ENCODE data around the gene MAP2K4.

Gene MAP2K4

DNA sequence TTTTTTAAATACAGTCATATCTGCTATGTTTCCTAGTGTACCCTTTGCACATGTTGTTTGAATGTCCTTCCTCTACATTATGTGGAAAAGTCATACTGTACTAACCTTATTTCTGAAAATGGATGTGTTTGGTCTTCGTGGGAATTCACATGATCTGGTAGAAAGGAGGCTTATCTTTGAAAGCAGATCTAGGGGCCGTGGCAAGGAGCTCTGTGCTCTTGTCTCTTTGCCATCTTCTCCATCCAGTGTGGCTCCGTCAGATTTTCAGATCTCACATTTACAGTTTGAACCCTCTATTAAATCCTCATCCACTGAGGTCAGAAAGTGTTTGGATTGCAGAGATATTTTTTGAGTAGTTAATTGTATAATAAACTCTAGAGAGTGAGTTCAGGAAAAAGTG, 32.9 kb downstream of the MAP2K4 start:
- no peak overlapping the region for H3K27ac ChIP-seq (ENCODE audit: low read depth, low read length)
- H3K9ac ChIP-seq (ENCODE audit: low read length in 5 of 5): no peak overlapping the region
- no peaks in the 10 kb centered on the region for H3K9me3 ChIP-seq (ENCODE audit: control insufficient read depth in 5 of 5, low read length in 5 of 5)
- no peak overlapping the region for H3K4me3 ChIP-seq (ENCODE audit: low read depth in 1 of 5, low read length in 5 of 5)
- H3K36me3 ChIP-seq (ENCODE audit: control insufficient read depth in 5 of 5, insufficient read depth in 5 of 5, low read length in 5 of 5): peaks cover 0 to 6% (median 0%) of the 10 kb centered on the region in 5 donors
- H3K4me1 ChIP-seq (ENCODE audit: control insufficient read depth in 5 of 5, insufficient read depth in 5 of 5, low read length in 5 of 5): peaks cover 0 to 11% (median 0%) of the 10 kb centered on the region in 5 donors
- no peaks in the 10 kb centered on the region for H3K27me3 ChIP-seq (ENCODE audit: control insufficient read depth in 5 of 5, insufficient read depth in 4 of 5, low read length in 5 of 5)

- Histone ChIP-seq H3K27me3 (ENCODE audit: control insufficient read depth in 5 of 5, insufficient read depth in 4 of 5, low read length in 5 of 5) (no peaks in the 10 kb centered on the region), H3K4me3 (ENCODE audit: low read depth in 1 of 5, low read length in 5 of 5) (no peak overlapping the region), H3K9me3 (ENCODE audit: control insufficient read depth in 5 of 5, low read length in 5 of 5) (no peaks in the 10 kb centered on the region), H3K9ac (ENCODE audit: low read length in 5 of 5) (no peak overlapping the region), H3K27ac (ENCODE audit: low read depth, low read length) (no peak overlapping the region), H3K4me1 (ENCODE audit: control insufficient read depth in 5 of 5, insufficient read depth in 5 of 5, low read length in 5 of 5) (peaks cover 0 to 9% (median 0%) of the 10 kb centered on the region in 5 donors), H3K36me3 (ENCODE audit: control insufficient read depth in 5 of 5, insufficient read depth in 5 of 5, low read length in 5 of 5) (peaks cover 0 to 6% (median 0%) of the 10 kb centered on the region in 5 donors)
Measured at GRCh38 chr17:12055889-12056288, 35.2 kb downstream of the MAP2K4 start.

GRCh38 chr17:12057520-12057919, 36.8 kb downstream of the MAP2K4 start:
- H3K36me3 ChIP-seq (ENCODE audit: control insufficient read depth in 5 of 5, insufficient read depth in 5 of 5, low read length in 5 of 5): peaks cover 0 to 6% (median 0%) of the 10 kb centered on the region in 5 donors
- no peak overlapping the region for H3K27ac ChIP-seq (ENCODE audit: low read depth, low read length)
- H3K4me1 ChIP-seq (ENCODE audit: control insufficient read depth in 5 of 5, insufficient read depth in 5 of 5, low read length in 5 of 5): peaks cover 0 to 9% (median 0%) of the 10 kb centered on the region in 5 donors
- no peak overlapping the region for H3K4me3 ChIP-seq (ENCODE audit: low read depth in 1 of 5, low read length in 5 of 5)
- H3K27me3 ChIP-seq (ENCODE audit: control insufficient read depth in 5 of 5, insufficient read depth in 4 of 5, low read length in 5 of 5): no peaks in the 10 kb centered on the region
- no peaks in the 10 kb centered on the region for H3K9me3 ChIP-seq (ENCODE audit: control insufficient read depth in 5 of 5, low read length in 5 of 5)
- H3K9ac ChIP-seq (ENCODE audit: low read length in 5 of 5): no peak overlapping the region

DNA sequence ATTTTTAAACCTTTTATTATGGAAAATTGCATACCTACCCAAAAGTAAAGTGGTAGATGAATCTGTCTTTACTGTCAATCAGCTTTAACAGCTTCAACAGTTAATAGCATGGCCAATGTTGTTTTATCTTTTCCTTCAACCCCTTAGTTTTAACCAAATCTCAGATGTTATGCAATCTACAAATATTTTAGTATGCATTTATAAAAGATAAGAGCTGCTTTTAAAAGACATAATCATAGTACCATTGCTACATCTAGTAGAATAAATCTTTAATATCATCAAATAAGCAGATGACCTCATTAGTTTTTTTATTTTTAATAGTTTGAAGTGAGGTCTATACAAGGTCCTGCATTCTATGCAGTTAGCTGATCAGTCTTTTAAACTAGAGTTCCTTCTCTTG, 37.9 kb downstream of the MAP2K4 start:
- Histone ChIP-seq H3K36me3 (ENCODE audit: control insufficient read depth in 5 of 5, insufficient read depth in 5 of 5, low read length in 5 of 5) (peaks cover 0 to 6% (median 0%) of the 10 kb centered on the region in 5 donors), H3K27me3 (ENCODE audit: control insufficient read depth in 5 of 5, insufficient read depth in 4 of 5, low read length in 5 of 5) (no peaks in the 10 kb centered on the region), H3K27ac (ENCODE audit: low read depth, low read length) (no peak overlapping the region), H3K9ac (ENCODE audit: low read length in 5 of 5) (no peak overlapping the region), H3K4me1 (ENCODE audit: control insufficient read depth in 5 of 5, insufficient read depth in 5 of 5, low read length in 5 of 5) (peaks cover 0 to 8% (median 0%) of the 10 kb centered on the region in 5 donors), H3K9me3 (ENCODE audit: control insufficient read depth in 5 of 5, low read length in 5 of 5) (no peaks in the 10 kb centered on the region), H3K4me3 (ENCODE audit: low read depth in 1 of 5, low read length in 5 of 5) (no peak overlapping the region)

- Histone ChIP-seq H3K27ac (ENCODE audit: low read depth, low read length) (no peak overlapping the region), H3K9ac (ENCODE audit: low read length in 5 of 5) (no peak overlapping the region), H3K4me1 (ENCODE audit: control insufficient read depth in 5 of 5, insufficient read depth in 5 of 5, low read length in 5 of 5) (no peaks in the 10 kb centered on the region), H3K4me3 (ENCODE audit: low read depth in 1 of 5, low read length in 5 of 5) (no peak overlapping the region), H3K27me3 (ENCODE audit: control insufficient read depth in 5 of 5, insufficient read depth in 4 of 5, low read length in 5 of 5) (no peaks in the 10 kb centered on the region), H3K9me3 (ENCODE audit: control insufficient read depth in 5 of 5, low read length in 5 of 5) (no peaks in the 10 kb centered on the region), H3K36me3 (ENCODE audit: control insufficient read depth in 5 of 5, insufficient read depth in 5 of 5, low read length in 5 of 5) (peaks cover 0 to 5% (median 2%) of the 10 kb centered on the region in 5 donors)
Measured at GRCh38 chr17:12062249-12062648, 41.6 kb downstream of the MAP2K4 start.

GRCh38 chr17:12064395-12064794, 43.7 kb downstream of the MAP2K4 start:
- Histone ChIP-seq H3K4me3 (ENCODE audit: low read depth in 1 of 5, low read length in 5 of 5) (no peak overlapping the region), H3K9me3 (ENCODE audit: control insufficient read depth in 5 of 5, low read length in 5 of 5) (no peaks in the 10 kb centered on the region), H3K4me1 (ENCODE audit: control insufficient read depth in 5 of 5, insufficient read depth in 5 of 5, low read length in 5 of 5) (no peaks in the 10 kb centered on the region), H3K9ac (ENCODE audit: low read length in 5 of 5) (no peak overlapping the region), H3K36me3 (ENCODE audit: control insufficient read depth in 5 of 5, insufficient read depth in 5 of 5, low read length in 5 of 5) (peaks cover 0 to 13% (median 2%) of the 10 kb centered on the region in 5 donors), H3K27ac (ENCODE audit: low read depth, low read length) (no peak overlapping the region), H3K27me3 (ENCODE audit: control insufficient read depth in 5 of 5, insufficient read depth in 4 of 5, low read length in 5 of 5) (no peaks in the 10 kb centered on the region)

- H3K9me3 ChIP-seq (ENCODE audit: control insufficient read depth in 5 of 5, low read length in 5 of 5): no peaks in the 10 kb centered on the region
- H3K27me3 ChIP-seq (ENCODE audit: control insufficient read depth in 5 of 5, insufficient read depth in 4 of 5, low read length in 5 of 5): no peaks in the 10 kb centered on the region
- peaks cover 0 to 20% (median 3%) of the 10 kb centered on the region in 5 donors for H3K36me3 ChIP-seq (ENCODE audit: control insufficient read depth in 5 of 5, insufficient read depth in 5 of 5, low read length in 5 of 5)
- H3K4me1 ChIP-seq (ENCODE audit: control insufficient read depth in 5 of 5, insufficient read depth in 5 of 5, low read length in 5 of 5): no peaks in the 10 kb centered on the region
- no peak overlapping the region for H3K4me3 ChIP-seq (ENCODE audit: low read depth in 1 of 5, low read length in 5 of 5)
- no peak overlapping the region for H3K27ac ChIP-seq (ENCODE audit: low read depth, low read length)
- H3K9ac ChIP-seq (ENCODE audit: low read length in 5 of 5): no peak overlapping the region
Measured at GRCh38 chr17:12067485-12067884, 46.8 kb downstream of the MAP2K4 start.

- peaks cover 0 to 23% (median 3%) of the 10 kb centered on the region in 5 donors for H3K36me3 ChIP-seq (ENCODE audit: control insufficient read depth in 5 of 5, insufficient read depth in 5 of 5, low read length in 5 of 5)
- no peaks in the 10 kb centered on the region for H3K27me3 ChIP-seq (ENCODE audit: control insufficient read depth in 5 of 5, insufficient read depth in 4 of 5, low read length in 5 of 5)
- no peaks in the 10 kb centered on the region for H3K9me3 ChIP-seq (ENCODE audit: control insufficient read depth in 5 of 5, low read length in 5 of 5)
- no peak overlapping the region for H3K27ac ChIP-seq (ENCODE audit: low read depth, low read length)
- H3K4me3 ChIP-seq (ENCODE audit: low read depth in 1 of 5, low read length in 5 of 5): no peak overlapping the region
- no peak overlapping the region for H3K9ac ChIP-seq (ENCODE audit: low read length in 5 of 5)
- no peaks in the 10 kb centered on the region for H3K4me1 ChIP-seq (ENCODE audit: control insufficient read depth in 5 of 5, insufficient read depth in 5 of 5, low read length in 5 of 5)
Measured at GRCh38 chr17:12068946-12069345, 48.3 kb downstream of the MAP2K4 start.

DNA sequence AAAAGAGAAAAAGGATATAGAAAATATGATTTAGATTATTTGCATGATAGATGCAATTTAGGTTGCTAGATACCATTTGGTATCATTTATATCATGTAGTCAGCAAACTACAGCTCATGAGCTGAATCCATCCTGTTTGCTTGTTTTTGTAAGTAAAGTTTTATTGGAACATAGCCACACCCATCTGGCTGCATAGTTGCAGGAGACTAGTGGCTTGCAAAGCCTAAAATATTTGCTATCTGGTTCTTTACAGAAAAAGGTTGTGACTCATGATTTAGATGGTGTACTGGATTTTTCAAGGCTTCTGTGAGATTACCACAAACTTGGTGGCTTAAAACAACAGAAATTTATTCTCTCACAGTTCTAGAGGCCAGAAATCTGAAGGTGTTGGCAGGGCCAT, 49.9 kb downstream of the MAP2K4 start:
- Histone ChIP-seq H3K27me3 (ENCODE audit: control insufficient read depth in 5 of 5, insufficient read depth in 4 of 5, low read length in 5 of 5) (no peaks in the 10 kb centered on the region), H3K4me3 (ENCODE audit: low read depth in 1 of 5, low read length in 5 of 5) (no peak overlapping the region), H3K9ac (ENCODE audit: low read length in 5 of 5) (no peak overlapping the region), H3K27ac (ENCODE audit: low read depth, low read length) (no peak overlapping the region), H3K4me1 (ENCODE audit: control insufficient read depth in 5 of 5, insufficient read depth in 5 of 5, low read length in 5 of 5) (no peaks in the 10 kb centered on the region), H3K36me3 (ENCODE audit: control insufficient read depth in 5 of 5, insufficient read depth in 5 of 5, low read length in 5 of 5) (peaks cover 0 to 23% (median 3%) of the 10 kb centered on the region in 5 donors), H3K9me3 (ENCODE audit: control insufficient read depth in 5 of 5, low read length in 5 of 5) (no peaks in the 10 kb centered on the region)

- Histone ChIP-seq H3K4me1 (ENCODE audit: control insufficient read depth in 5 of 5, insufficient read depth in 5 of 5, low read length in 5 of 5) (no peaks in the 10 kb centered on the region), H3K9ac (ENCODE audit: low read length in 5 of 5) (no peak overlapping the region), H3K36me3 (ENCODE audit: control insufficient read depth in 5 of 5, insufficient read depth in 5 of 5, low read length in 5 of 5) (peaks cover 8 to 34% (median 12%) of the 10 kb centered on the region in 5 donors), H3K9me3 (ENCODE audit: control insufficient read depth in 5 of 5, low read length in 5 of 5) (peaks cover 0 to 5% (median 0%) of the 10 kb centered on the region in 5 donors), H3K27me3 (ENCODE audit: control insufficient read depth in 5 of 5, insufficient read depth in 4 of 5, low read length in 5 of 5) (no peaks in the 10 kb centered on the region), H3K4me3 (ENCODE audit: low read depth in 1 of 5, low read length in 5 of 5) (no peak overlapping the region), H3K27ac (ENCODE audit: low read depth, low read length) (no peak overlapping the region)
Measured at GRCh38 chr17:12074346-12074745, 53.7 kb downstream of the MAP2K4 start.

GRCh38 chr17:12077773-12078172, 57.1 kb downstream of the MAP2K4 start:
- Histone ChIP-seq H3K9ac (ENCODE audit: low read length in 5 of 5) (no peak overlapping the region), H3K4me3 (ENCODE audit: low read depth in 1 of 5, low read length in 5 of 5) (no peak overlapping the region), H3K36me3 (ENCODE audit: control insufficient read depth in 5 of 5, insufficient read depth in 5 of 5, low read length in 5 of 5) (peaks cover 13 to 40% (median 16%) of the 10 kb centered on the region in 5 donors), H3K27me3 (ENCODE audit: control insufficient read depth in 5 of 5, insufficient read depth in 4 of 5, low read length in 5 of 5) (no peaks in the 10 kb centered on the region), H3K9me3 (ENCODE audit: control insufficient read depth in 5 of 5, low read length in 5 of 5) (peaks cover 0 to 5% (median 0%) of the 10 kb centered on the region in 5 donors), H3K27ac (ENCODE audit: low read depth, low read length) (no peak overlapping the region), H3K4me1 (ENCODE audit: control insufficient read depth in 5 of 5, insufficient read depth in 5 of 5, low read length in 5 of 5) (no peaks in the 10 kb centered on the region)
